K562 (cell line): ENCODE results near the gene CADPS2. TPM values are rescaled to one million over a fixed set of nuclear protein-coding genes. Genes with fewer than 3 reads are reported as not detected.

Experiments used
- ATAC-seq: fragments of 200-7000 bp; cut with Tn5 transposase; 3 replicates; pipeline ENCODE4 v1.9.1; 2020; ENCODE audit warnings: moderate library complexity
- BruUV-seq: library from RNA; stranded (reverse); fragments of 400-500 nt; replicated peaks from 2 replicates; lab custom pipeline; 2021; lab: Mats Ljungman, UMichigan
- CTCF ChIA-PET: fragments of 300-600 bp; formaldehyde crosslinking; extraction: SDS; loops from one replicate; lab custom pipeline; 2021; ENCODE audit warnings: low intra/inter-chr PET ratio; lab: Yijun Ruan, JAX
- POLR2A ChIA-PET: fragments of 300-600, 350-650 bp; sonication (Branson Sonifier 250); formaldehyde crosslinking; extraction: SDS; loops from one replicate; lab custom pipeline; 2021; ENCODE audit warnings: antibody characterized with exemption, inconsistent platforms; lab: Yijun Ruan, JAX
- DNase-seq, 4 experiments: peaks; one replicate each; pipeline versions ENCODE4 v3.0.0 to v3.0.0-alpha.2; 2011 to 2018; ENCODE audit warnings: low spot score in 3 of 4, mixed read lengths in 3 of 4; ENCODE audit errors: extremely low read depth in 1 of 4
- FAIRE-seq: peaks from 2 replicates; lab custom pipeline; 2011; peaks lifted over from hg19 to GRCh38; lab: Jason Lieb, UNC
- H2AFZ ChIP-seq: 2 replicates; pipeline ENCODE4 v1.6.0; 2011; ENCODE audit warnings: low read depth, low read length, control low read depth, inconsistent platforms
- H3K27ac ChIP-seq: fragments of 200-600 bp; 3 replicates; pipeline ENCODE4 v1.8.0; 2011; ENCODE audit warnings: low read depth, mild to moderate bottlenecking, control low read depth, inconsistent platforms, low read length, moderate library complexity, mixed read lengths; ENCODE audit errors: extremely low read depth
- H3K27me3 ChIP-seq, 2 experiments: fragments of 300-600 bp in 1 of 2; 2 replicates in 1 of 2; 3 replicates in 1 of 2; pipeline versions ENCODE4 v1.6.0 to v1.8.0; 2011; ENCODE audit warnings: inconsistent platforms in 2 of 2, low read length in 2 of 2, mild to moderate bottlenecking in 1 of 2, mixed read lengths in 1 of 2, moderate library complexity in 1 of 2; ENCODE audit not compliant: control insufficient read depth in 2 of 2, insufficient read depth in 2 of 2
- H3K36me3 ChIP-seq: fragments of 300-600 bp; 3 replicates; pipeline ENCODE4 v1.8.0; 2011; ENCODE audit warnings: mild to moderate bottlenecking, low read length, inconsistent platforms; ENCODE audit not compliant: control insufficient read depth, insufficient read depth
- H3K4me1 ChIP-seq, 2 experiments: fragments of 200-600 bp in 1 of 2; replicated peaks in 1 of 2; 2 replicates in 1 of 2; 3 replicates in 1 of 2; pipeline versions ENCODE4 v1.5.1 to v1.8.0; 2011; ENCODE audit warnings: inconsistent platforms in 2 of 2, low read length in 2 of 2, mild to moderate bottlenecking in 1 of 2, mixed read lengths in 1 of 2, moderate library complexity in 1 of 2; ENCODE audit not compliant: control insufficient read depth in 2 of 2, insufficient read depth in 2 of 2
- H3K4me2 ChIP-seq: 2 replicates; pipeline ENCODE4 v1.6.1; 2011; ENCODE audit warnings: low read length, control low read depth, inconsistent platforms, mixed read lengths; ENCODE audit not compliant: insufficient read depth
- H3K4me3 ChIP-seq: fragments of 200-600 bp; sonication (generic), shearing (Covaris generic); 2 replicates; pipeline ENCODE4 v1.5.1; 2016; ENCODE audit warnings: control low read depth, inconsistent platforms
- H3K79me2 ChIP-seq: fragments of 200-600 bp; 3 replicates; pipeline ENCODE4 v1.8.0; 2011; ENCODE audit warnings: low read length, inconsistent platforms; ENCODE audit not compliant: control insufficient read depth, insufficient read depth
- H3K9ac ChIP-seq, 2 experiments: 2 replicates each; pipeline versions ENCODE4 v1.6.0 to v1.6.1; 2011; ENCODE audit warnings: low read depth in 2 of 2, low read length in 2 of 2, control low read depth in 1 of 2, inconsistent platforms in 1 of 2, mild to moderate bottlenecking in 1 of 2, mixed read lengths in 1 of 2; ENCODE audit not compliant: insufficient read depth in 1 of 2
- H3K9me1 ChIP-seq: one replicate; pipeline ENCODE4 v1.6.0; 2011; ENCODE audit warnings: inconsistent platforms, mild to moderate bottlenecking, low read length, moderate library complexity; ENCODE audit not compliant: control insufficient read depth, insufficient read depth
- H3K9me3 ChIP-seq: replicated peaks from 2 replicates; pipeline ENCODE4 v1.5.1; 2011; ENCODE audit warnings: low read depth, low read length, inconsistent platforms; ENCODE audit not compliant: control insufficient read depth, insufficient read depth
- H4K20me1 ChIP-seq: replicated peaks from 2 replicates; pipeline ENCODE4 v1.6.1; 2011; ENCODE audit warnings: low read length, inconsistent platforms, mixed read lengths; ENCODE audit not compliant: control insufficient read depth, insufficient read depth
- CTBP1 ChIP-seq: fragments of 450-650 bp; IDR thresholded peaks from 2 replicates; pipeline ENCODE4 v1.6.1; 2016; ENCODE audit warnings: borderline replicate concordance
- MAZ ChIP-seq, 2 experiments: fragments of 450-650 bp in 1 of 2; sonication (generic) in 1 of 2; formaldehyde crosslinking; IDR thresholded peaks in 1 of 2; conservative IDR thresholded peaks in 1 of 2; 2 replicates each; pipeline versions ENCODE4 v1.4.0 to v1.5.0; 2020; ENCODE audit warnings: mild to moderate bottlenecking in 1 of 2, missing genetic modification reagents in 1 of 2
- MCM3 ChIP-seq: fragments of 450-650 bp; IDR thresholded peaks from 2 replicates; pipeline ENCODE4 v1.6.1; 2016
- PML ChIP-seq: IDR thresholded peaks from 2 replicates; pipeline ENCODE4 v1.6.1; 2012; ENCODE audit warnings: low read length, inconsistent platforms
- SAFB2 ChIP-seq: fragments of 200-400 bp; formaldehyde crosslinking; IDR thresholded peaks from 2 replicates; pipeline ENCODE4 v1.6.1; 2018; ENCODE audit warnings: borderline replicate concordance, low read length, low read depth, moderate library complexity; ENCODE audit not compliant: severe bottlenecking
- SIN3A ChIP-seq, 2 experiments: fragments of 150-350 bp in 1 of 2; IDR thresholded peaks; 2 replicates each; pipeline ENCODE4 v1.6.1; 2011 to 2016; ENCODE audit warnings: borderline replicate concordance in 2 of 2, low read depth in 2 of 2, low read length in 2 of 2, mild to moderate bottlenecking in 2 of 2, moderate library complexity in 2 of 2; ENCODE audit not compliant: control insufficient read depth in 1 of 2
- TEAD4 ChIP-seq, 2 experiments: sonication (generic) in 1 of 2; formaldehyde crosslinking in 1 of 2; IDR thresholded peaks; 2 replicates each; pipeline versions ENCODE4 v1.6.1 to v1.8.0; 2012 to 2022; ENCODE audit warnings: borderline replicate concordance in 1 of 2, inconsistent platforms in 1 of 2, low read length in 1 of 2, mild to moderate bottlenecking in 1 of 2, missing genetic modification reagents in 1 of 2
- UBTF ChIP-seq, 2 experiments: IDR thresholded peaks; 2 replicates each; pipeline ENCODE4 v1.6.1; 2012; ENCODE audit warnings: improper control_type of control experiment in 2 of 2, low read depth in 2 of 2, low read length in 2 of 2, borderline replicate concordance in 1 of 2
- ZNF134 ChIP-seq: fragments of 250-450 bp; sonication (Bioruptor Pico); conservative IDR thresholded peaks from 2 replicates; pipeline ENCODE4 v1.4.0; 2020
- ZNF280B ChIP-seq: fragments of 250-450 bp; sonication (Bioruptor Pico); IDR thresholded peaks from 2 replicates; pipeline ENCODE4 v1.5.1; 2021; ENCODE audit warnings: mild to moderate bottlenecking
- ZNF316 ChIP-seq: fragments of 450-650 bp; IDR thresholded peaks from 2 replicates; pipeline ENCODE4 v1.6.1; 2016
- WGBS: fragments of 100-300 bp; shearing (Covaris generic); methylation state at CpG from one replicate; pipeline ENCODE4 v1.1.6; 2016; ENCODE audit warnings: low coverage, mixed read lengths; ENCODE audit not compliant: insufficient coverage; ENCODE audit errors: missing lambda C conversion rate; 5-methylcytosine and 5-hydroxymethylcytosine counted together
- in situ Hi-C: fragments of 300-500 bp; cut with MboI; formaldehyde crosslinking; loops from 4 replicates; pipeline ENCODE4 v1.15.0; 2018; ENCODE audit warnings: inconsistent platforms, mixed read lengths
- intact Hi-C: fragments of 100-400 bp; cut with micrococcal nuclease; formaldehyde crosslinking; loops from 2 replicates; pipeline ENCODE4 v1.14.2; 2022
- polyA plus RNA-seq, 8 experiments: library from polyadenylated mRNA; depleted of rRNA in 4 of 8; stranded (reverse) in 5 of 8; unstranded in 3 of 8; fragments of >200 nt; fragmentation: Nextera tagmentation in 2 of 8; fragmentation: Illumina TruSeq in 1 of 8; extraction: Ambion mirVana in 2 of 8; extraction: Trizol in 1 of 8; gene quantifications; 2 replicates each; pipeline versions ENCODE4 v1.2.1 to v1.2.3, GENCODE V29; 2011 to 2014; ENCODE audit warnings: inconsistent platforms in 1 of 8, missing spikeins in 1 of 8
- total RNA-seq, 7 experiments: library from RNA; depleted of rRNA in 6 of 7; stranded (reverse); fragments of >200 nt in 6 of 7; fragmentation: Illumina TruSeq in 2 of 7; extraction: Trizol in 2 of 7; gene quantifications; 2 replicates each; pipeline versions ENCODE4 v1.2.1 to v1.2.3, GENCODE V29; 2011 to 2021; ENCODE audit warnings: low replicate concordance in 1 of 7

Gene CADPS2
- total and polyA plus RNA-seq, 9 of the 15 experiments (the other 6 are each of a cell fraction or from before 2014, with no cell fraction given) = 0.03 to 0.14 (median 0.04) TPM; not detected in 1

DNA sequence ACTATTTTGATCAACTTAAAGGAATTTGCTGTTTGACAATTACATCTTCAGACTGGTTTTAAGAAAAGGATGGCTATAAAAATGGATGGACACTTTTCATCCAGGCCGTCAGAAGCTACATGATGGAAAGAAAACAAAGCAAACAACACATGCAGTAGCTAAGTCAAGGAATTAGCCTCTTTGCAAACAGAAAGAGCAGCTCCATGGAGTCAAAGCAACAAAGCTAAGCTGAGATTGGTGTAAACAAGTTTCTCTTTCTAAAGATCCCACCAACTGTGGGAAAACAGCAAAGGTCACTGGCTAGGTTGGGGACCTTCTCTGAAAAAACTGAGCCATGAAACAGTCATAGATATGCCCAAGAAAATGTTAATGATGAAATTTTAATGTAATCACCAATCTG is 286.2 kb downstream of the CADPS2 start:
- no peaks in the 10 kb centered on the region for H3K36me3 ChIP-seq
- H3K27ac ChIP-seq = no peak overlapping the region
- no peak overlapping the region for H3K4me3 ChIP-seq
- H3K9me3 ChIP-seq = no peaks in the 10 kb centered on the region; the same call in 1 of the 2 replicates
- no peak overlapping the region for H2AFZ ChIP-seq
- FAIRE-seq (no peak), ATAC-seq (no peak), DNase-seq (no peak)
- no peak for TF ChIP-seq ZNF316
- TF ChIP-seq TEAD4 (IDR thresholded peaks at IDR 0.05; ENCODE audit: low read length) = no peak
- no peak for TF ChIP-seq TEAD4 (CRISPR knock-in tag; IDR thresholded peaks at IDR 0.05; ENCODE audit: borderline replicate concordance)
- no peak for TF ChIP-seq SAFB2
- no peak for TF ChIP-seq ZNF280B (CRISPR knock-in tag)
- no peak for TF ChIP-seq MAZ (CRISPR knock-in tag; conservative IDR thresholded peaks at IDR 0.05 in 1 of 2, IDR thresholded peaks at IDR 0.05 in 1 of 2)
- TF ChIP-seq CTBP1 = no peak
- TF ChIP-seq MCM3 = no peak
- no peak for TF ChIP-seq ZNF134 (CRISPR knock-in tag)
- no peak for TF ChIP-seq PML
- TF ChIP-seq UBTF (IDR thresholded peaks at IDR 0.05; ENCODE audit: borderline replicate concordance in 1 of 2, low read depth in 2 of 2, low read length in 2 of 2) = no peak
- no peak for TF ChIP-seq SIN3A (IDR thresholded peaks at IDR 0.05; ENCODE audit: borderline replicate concordance in 2 of 2, control insufficient read depth in 1 of 2, low read depth in 2 of 2, low read length in 2 of 2)
- H3K9me1 ChIP-seq = no peaks in the 10 kb centered on the region
- intact Hi-C loops (no loop called here), in situ Hi-C loops (no loop called here)
- no peaks in the 10 kb centered on the region for H3K79me2 ChIP-seq
- no TSS peak for BruUV-seq
- no peaks in the 10 kb centered on the region for H3K27me3 ChIP-seq
- 3% methylated on average over 1 of the region's 1 CpG for WGBS
- POLR2A ChIA-PET = no interaction called here
- H3K4me2 ChIP-seq = no peak overlapping the region
- no peaks in the 10 kb centered on the region for H4K20me1 ChIP-seq
- CTCF ChIA-PET = no interaction called here
- H3K9ac ChIP-seq = no peak overlapping the region
- H3K4me1 ChIP-seq = no peaks in the 10 kb centered on the region
